Trophoblast cell (in vitro differentiated cells and primary cell): ENCODE data around the gene FXYD3.
A peak's percentile ranks its signal among the peaks of the same experiment; 100 is the strongest.

ENCODE experiments used
- DNase-seq, 2 donors: peaks; one replicate each; pipeline ENCODE4 v3.0.0-alpha.2; 2016
- H2AFZ ChIP-seq: 2 replicates; pipeline ENCODE4 v1.6.1; 2013; ENCODE audit warnings: low read length, moderate library complexity, mild to moderate bottlenecking; ENCODE audit not compliant: insufficient read depth, poor library complexity
- H2AK5ac ChIP-seq: 2 replicates; pipeline ENCODE4 v1.6.1; 2013; ENCODE audit warnings: mild to moderate bottlenecking, low read length
- H2BK120ac ChIP-seq: 2 replicates; pipeline ENCODE4 v1.6.1; 2013; ENCODE audit warnings: low read length, mild to moderate bottlenecking, moderate library complexity; ENCODE audit not compliant: insufficient read depth, poor library complexity
- H2BK12ac ChIP-seq: 2 replicates; pipeline ENCODE4 v1.6.1; 2013; ENCODE audit warnings: mild to moderate bottlenecking, low read length, moderate library complexity
- H2BK5ac ChIP-seq: 2 replicates; pipeline ENCODE4 v1.6.1; 2013; ENCODE audit warnings: low read length, low read depth, moderate library complexity, mild to moderate bottlenecking; ENCODE audit not compliant: poor library complexity
- H3K14ac ChIP-seq: 2 replicates; pipeline ENCODE4 v1.6.1; 2013; ENCODE audit warnings: mild to moderate bottlenecking, low read length
- H3K18ac ChIP-seq: 2 replicates; pipeline ENCODE4 v1.6.1; 2013; ENCODE audit warnings: mild to moderate bottlenecking, low read length
- H3K23ac ChIP-seq: 2 replicates; pipeline ENCODE4 v1.6.1; 2013; ENCODE audit warnings: low read length
- H3K27ac ChIP-seq: 2 replicates; pipeline ENCODE4 v1.5.1; 2013; ENCODE audit warnings: low read depth, mild to moderate bottlenecking, inconsistent platforms, low read length, moderate library complexity
- H3K27me3 ChIP-seq: 2 replicates; pipeline ENCODE4 v1.6.1; 2013; ENCODE audit warnings: inconsistent platforms, mild to moderate bottlenecking, low read length, moderate library complexity; ENCODE audit not compliant: insufficient read depth
- H3K36me3 ChIP-seq, 2 experiments: 1 replicate in 1 of 2; 2 replicates in 1 of 2; pipeline ENCODE4 v1.6.1; 2013; ENCODE audit warnings: low read length in 2 of 2, mild to moderate bottlenecking in 2 of 2, moderate library complexity in 1 of 2; ENCODE audit not compliant: insufficient read depth in 2 of 2, control insufficient read depth in 1 of 2
- H3K4ac ChIP-seq: 2 replicates; pipeline ENCODE4 v1.6.1; 2013; ENCODE audit warnings: low read depth, mild to moderate bottlenecking, low read length, moderate library complexity
- H3K4me1 ChIP-seq, 2 experiments: 1 replicate in 1 of 2; 2 replicates in 1 of 2; pipeline ENCODE4 v1.6.1; 2013; ENCODE audit warnings: low read length in 2 of 2, mild to moderate bottlenecking in 2 of 2, moderate library complexity in 1 of 2; ENCODE audit not compliant: insufficient read depth in 2 of 2, control insufficient read depth in 1 of 2
- H3K4me2 ChIP-seq: 2 replicates; pipeline ENCODE4 v1.6.1; 2013; ENCODE audit warnings: inconsistent platforms, mild to moderate bottlenecking, low read length, moderate library complexity
- H3K4me3 ChIP-seq: 2 replicates; pipeline ENCODE4 v1.5.1; 2013; ENCODE audit warnings: mild to moderate bottlenecking, low read depth, low read length, inconsistent platforms
- H3K79me1 ChIP-seq: one replicate; pipeline ENCODE4 v1.6.1; 2013; ENCODE audit warnings: low read length
- H3K79me2 ChIP-seq: 2 replicates; pipeline ENCODE4 v1.6.1; 2013; ENCODE audit warnings: low read length, mild to moderate bottlenecking; ENCODE audit not compliant: control insufficient read depth, insufficient read depth, poor library complexity
- H3K9ac ChIP-seq: 2 replicates; pipeline ENCODE4 v1.6.1; 2013; ENCODE audit warnings: mild to moderate bottlenecking, low read length
- H3K9me3 ChIP-seq: 2 replicates; pipeline ENCODE4 v1.6.1; 2013; ENCODE audit warnings: low read depth, mild to moderate bottlenecking, control low read depth, inconsistent platforms, low read length; ENCODE audit not compliant: insufficient read depth
- H4K12ac ChIP-seq: 2 replicates; pipeline ENCODE4 v1.6.1; 2013; ENCODE audit warnings: low read depth, mild to moderate bottlenecking, low read length, moderate library complexity
- H4K8ac ChIP-seq: 2 replicates; pipeline ENCODE4 v1.6.1; 2013; ENCODE audit warnings: low read depth, mild to moderate bottlenecking, low read length, moderate library complexity
- H4K91ac ChIP-seq: one replicate; pipeline ENCODE4 v1.6.1; 2013; ENCODE audit warnings: low read depth, mild to moderate bottlenecking, low read length, moderate library complexity
- WGBS: extraction: QIAGEN DNeasy Blood & Tissue Kit; methylation state at CpG from one replicate; pipeline ENCODE4 v1.1.7; 2013; ENCODE audit warnings: missing lambda C conversion rate; ENCODE audit not compliant: insufficient read length, insufficient coverage; ENCODE audit errors: extremely low coverage; 5-methylcytosine and 5-hydroxymethylcytosine counted together

FXYD3 gene

GRCh38 chr19:35156673-35157014 is 41.0 kb downstream of the FXYD3 start:
- no peak for DNase-seq
- Histone ChIP-seq H3K36me3 (peaks cover 3 to 21% of the 10 kb centered on the region in 2 experiments), H2AK5ac (no peak overlapping the region), H3K4me3 (no peak overlapping the region), H3K18ac (no peak overlapping the region), H3K4me1 (peaks cover 9 to 22% of the 10 kb centered on the region in 2 experiments), H3K27ac (no peak overlapping the region), H3K9me3 (no peaks in the 10 kb centered on the region), H3K79me2 (peaks cover 3% of the 10 kb centered on the region), H3K4me2 (no peak overlapping the region), H3K4ac (no peak overlapping the region), H2AFZ (no peak overlapping the region), H2BK120ac (no peak overlapping the region), H4K91ac (no peak overlapping the region), H3K23ac (no peak overlapping the region), H3K27me3 (no peaks in the 10 kb centered on the region), H2BK12ac (no peak overlapping the region), H3K79me1 (peaks cover 12% of the 10 kb centered on the region), H4K8ac (no peak overlapping the region), H3K14ac (no peak overlapping the region), H3K9ac (no peak overlapping the region), H4K12ac (no peak overlapping the region), H2BK5ac (no peak overlapping the region)
- WGBS = no CpG with 5 or more reads among the region's 7 CpGs

- no peaks in the 10 kb centered on the region for H3K27me3 ChIP-seq
- DNase-seq = no peak
- H4K12ac ChIP-seq = no peak overlapping the region
- H3K27ac ChIP-seq = no peak overlapping the region
- no peak overlapping the region for H4K91ac ChIP-seq
- H2AFZ ChIP-seq = no peak overlapping the region
- H2BK120ac ChIP-seq = no peak overlapping the region
- H4K8ac ChIP-seq = no peak overlapping the region
- no peak overlapping the region for H3K18ac ChIP-seq
- peaks cover 9 to 28% of the 10 kb centered on the region in 2 experiments for H3K4me1 ChIP-seq
- no peak overlapping the region for H3K9ac ChIP-seq
- no peak overlapping the region for H3K14ac ChIP-seq
- no peak overlapping the region for H3K4ac ChIP-seq
- no peak overlapping the region for H3K23ac ChIP-seq
- no peak overlapping the region for H2AK5ac ChIP-seq
- H2BK12ac ChIP-seq = no peak overlapping the region
- peaks cover 5 to 22% of the 10 kb centered on the region in 2 experiments for H3K36me3 ChIP-seq
- peaks cover 3% of the 10 kb centered on the region for H3K79me2 ChIP-seq
- no CpG with 5 or more reads among the region's 4 CpGs for WGBS
- peaks cover 16% of the 10 kb centered on the region for H3K79me1 ChIP-seq
- no peaks in the 10 kb centered on the region for H3K9me3 ChIP-seq
- no peak overlapping the region for H3K4me2 ChIP-seq
- no peak overlapping the region for H2BK5ac ChIP-seq
- no peak overlapping the region for H3K4me3 ChIP-seq
These were observed 41.8 kb downstream of the FXYD3 start for GRCh38 chr19:35157431-35157830.

GRCh38 chr19:35159606-35160005 is 44.0 kb downstream of the FXYD3 start:
- WGBS = no CpG with 5 or more reads among the region's 8 CpGs
- Histone ChIP-seq H3K4ac (no peak overlapping the region), H3K14ac (no peak overlapping the region), H2AK5ac (no peak overlapping the region), H3K36me3 (peaks cover 12 to 31% of the 10 kb centered on the region in 2 experiments), H4K91ac (no peak overlapping the region), H3K18ac (no peak overlapping the region), H3K27me3 (no peaks in the 10 kb centered on the region), H3K23ac (no peak overlapping the region), H4K12ac (no peak overlapping the region), H2BK5ac (no peak overlapping the region), H2BK120ac (no peak overlapping the region), H2BK12ac (no peak overlapping the region), H2AFZ (no peak overlapping the region), H3K9me3 (peaks cover 8% of the 10 kb centered on the region), H3K4me1 (peaks cover 12 to 27% of the 10 kb centered on the region in 2 experiments), H3K79me2 (peaks cover 3% of the 10 kb centered on the region), H4K8ac (no peak overlapping the region), H3K4me2 (no peak overlapping the region), H3K4me3 (no peak overlapping the region), H3K79me1 (peaks cover 22% of the 10 kb centered on the region), H3K9ac (no peak overlapping the region), H3K27ac (no peak overlapping the region)
- no peak for DNase-seq

GRCh38 chr19:35160629-35161433 is 45.2 kb downstream of the FXYD3 start:
- H2BK12ac ChIP-seq = no peak overlapping the region
- H3K4me1 ChIP-seq = peaks cover 8 to 20% of the 10 kb centered on the region in 2 experiments
- no peak overlapping the region for H2AFZ ChIP-seq
- H3K4me2 ChIP-seq = no peak overlapping the region
- DNase-seq = no peak
- no peak overlapping the region for H4K8ac ChIP-seq
- H3K79me1 ChIP-seq = peaks cover 15% of the 10 kb centered on the region
- no peak overlapping the region for H2BK5ac ChIP-seq
- H2AK5ac ChIP-seq = no peak overlapping the region
- no peaks in the 10 kb centered on the region for H3K79me2 ChIP-seq
- no peak overlapping the region for H3K9ac ChIP-seq
- H3K23ac ChIP-seq = no peak overlapping the region
- no peak overlapping the region for H3K27ac ChIP-seq
- H2BK120ac ChIP-seq = no peak overlapping the region
- peak overlapping the region; percentile 16 for H4K91ac ChIP-seq
- H3K27me3 ChIP-seq = no peaks in the 10 kb centered on the region
- H3K9me3 ChIP-seq = peaks cover 10% of the 10 kb centered on the region
- no peak overlapping the region for H3K14ac ChIP-seq
- H3K36me3 ChIP-seq = peaks cover 15 to 36% of the 10 kb centered on the region in 2 experiments
- no peak overlapping the region for H3K18ac ChIP-seq
- H3K4ac ChIP-seq = no peak overlapping the region
- no peak overlapping the region for H4K12ac ChIP-seq
- H3K4me3 ChIP-seq = no peak overlapping the region
- no CpG with 5 or more reads among the region's 9 CpGs for WGBS
